A673 (cell line): ENCODE data around the gene CAND1.

ENCODE experiments used
- CTCF ChIP-seq: fragments of 300-800, 200-600 bp; sonication (generic); conservative IDR thresholded peaks from 2 replicates; pipeline ENCODE4 v1.5.1; 2017; ENCODE audit warnings: low read depth, mild to moderate bottlenecking, antibody characterized with exemption, low read length, moderate library complexity, mixed read lengths
- EZH2 ChIP-seq: fragments of 200-600 bp; sonication (generic); IDR thresholded peaks from 2 replicates; pipeline ENCODE4 v1.6.1; 2017; ENCODE audit warnings: borderline replicate concordance, low read depth, mild to moderate bottlenecking, mixed read lengths, antibody characterized with exemption, low read length; ENCODE audit not compliant: poor library complexity, severe bottlenecking

- no peak for TF ChIP-seq CTCF
- no peak for TF ChIP-seq EZH2
Observed at GRCh38 chr12:67275380-67275913, 6.3 kb downstream of the CAND1 start.
